ENCODE data around the gene ATE1.

Gene ATE1

DNA sequence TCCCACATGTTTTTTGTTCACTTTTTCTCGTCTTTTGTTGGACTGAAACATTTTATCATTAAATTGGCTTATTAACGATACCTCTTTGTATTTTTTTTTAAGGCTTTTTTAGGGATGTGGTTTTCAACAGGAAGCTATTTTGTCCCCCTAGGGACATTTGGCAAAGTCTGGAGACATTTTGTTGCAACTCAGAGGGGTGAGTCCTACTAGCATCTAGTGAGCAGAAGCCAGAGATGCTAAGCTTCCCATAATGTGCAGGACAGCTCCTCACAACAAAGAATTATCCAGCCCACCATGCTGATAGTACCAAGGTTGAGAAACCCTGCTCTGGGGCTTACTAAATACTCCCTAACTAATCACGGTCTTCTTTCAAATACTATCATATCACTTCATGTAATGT, 63.2 kb downstream of the ATE1 start:
- TF ChIP-seq SIN3A (IDR thresholded peaks at IDR 0.05; ENCODE audit: borderline replicate concordance, insufficient read depth, low read length): no peak
- TF ChIP-seq, protein P1, sequence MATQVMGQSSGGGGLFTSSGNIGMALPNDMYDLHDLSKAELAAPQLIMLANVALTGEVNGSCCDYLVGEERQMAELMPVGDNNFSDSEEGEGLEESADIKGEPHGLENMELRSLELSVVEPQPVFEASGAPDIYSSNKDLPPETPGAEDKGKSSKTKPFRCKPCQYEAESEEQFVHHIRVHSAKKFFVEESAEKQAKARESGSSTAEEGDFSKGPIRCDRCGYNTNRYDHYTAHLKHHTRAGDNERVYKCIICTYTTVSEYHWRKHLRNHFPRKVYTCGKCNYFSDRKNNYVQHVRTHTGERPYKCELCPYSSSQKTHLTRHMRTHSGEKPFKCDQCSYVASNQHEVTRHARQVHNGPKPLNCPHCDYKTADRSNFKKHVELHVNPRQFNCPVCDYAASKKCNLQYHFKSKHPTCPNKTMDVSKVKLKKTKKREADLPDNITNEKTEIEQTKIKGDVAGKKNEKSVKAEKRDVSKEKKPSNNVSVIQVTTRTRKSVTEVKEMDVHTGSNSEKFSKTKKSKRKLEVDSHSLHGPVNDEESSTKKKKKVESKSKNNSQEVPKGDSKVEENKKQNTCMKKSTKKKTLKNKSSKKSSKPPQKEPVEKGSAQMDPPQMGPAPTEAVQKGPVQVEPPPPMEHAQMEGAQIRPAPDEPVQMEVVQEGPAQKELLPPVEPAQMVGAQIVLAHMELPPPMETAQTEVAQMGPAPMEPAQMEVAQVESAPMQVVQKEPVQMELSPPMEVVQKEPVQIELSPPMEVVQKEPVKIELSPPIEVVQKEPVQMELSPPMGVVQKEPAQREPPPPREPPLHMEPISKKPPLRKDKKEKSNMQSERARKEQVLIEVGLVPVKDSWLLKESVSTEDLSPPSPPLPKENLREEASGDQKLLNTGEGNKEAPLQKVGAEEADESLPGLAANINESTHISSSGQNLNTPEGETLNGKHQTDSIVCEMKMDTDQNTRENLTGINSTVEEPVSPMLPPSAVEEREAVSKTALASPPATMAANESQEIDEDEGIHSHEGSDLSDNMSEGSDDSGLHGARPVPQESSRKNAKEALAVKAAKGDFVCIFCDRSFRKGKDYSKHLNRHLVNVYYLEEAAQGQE (IDR thresholded peaks at IDR 0.05; ENCODE audit: insufficient read depth in 1 of 2, low read depth in 2 of 2, low read length in 2 of 2): no peak
- TF ChIP-seq FOXP2 (optimal IDR thresholded peaks at IDR 0.05; ENCODE audit: borderline replicate concordance, extremely low read depth, extremely low read length, insufficient read depth): no peak
- TF ChIP-seq TAF1 (IDR thresholded peaks at IDR 0.05; ENCODE audit: borderline replicate concordance, insufficient read depth, low read length): no peak
- no peak for TF ChIP-seq POLR2AphosphoS5 (IDR thresholded peaks at IDR 0.05; ENCODE audit: low read depth, low read length)

DNA sequence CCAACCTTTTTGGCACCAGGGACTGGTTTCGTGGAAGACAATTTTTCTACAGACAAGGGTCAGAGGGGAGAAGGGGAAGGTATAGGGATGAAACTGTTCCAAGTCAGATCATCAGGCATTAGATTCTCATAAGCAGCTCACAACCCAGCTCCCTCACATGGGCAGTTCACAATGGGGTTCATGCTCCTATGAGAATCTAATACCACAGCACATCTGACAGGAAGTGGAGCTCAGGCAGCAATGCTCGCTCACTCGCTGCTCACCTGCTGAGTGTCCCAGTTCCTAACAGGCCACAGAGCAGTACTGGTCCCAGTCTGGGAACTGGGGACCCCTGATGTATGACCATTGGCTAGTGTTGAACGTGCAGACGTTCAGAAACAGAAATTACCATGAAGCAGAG, 63.7 kb downstream of the ATE1 start:
- TF ChIP-seq SIN3A (IDR thresholded peaks at IDR 0.05; ENCODE audit: borderline replicate concordance, insufficient read depth, low read length) (no peak), TAF1 (IDR thresholded peaks at IDR 0.05; ENCODE audit: borderline replicate concordance, insufficient read depth, low read length) (no peak), FOXP2 (optimal IDR thresholded peaks at IDR 0.05; ENCODE audit: borderline replicate concordance, extremely low read depth, extremely low read length, insufficient read depth) (no peak), POLR2AphosphoS5 (IDR thresholded peaks at IDR 0.05; ENCODE audit: low read depth, low read length) (no peak)
- TF ChIP-seq, protein P1 (IDR thresholded peaks at IDR 0.05; ENCODE audit: insufficient read depth in 1 of 2, low read depth in 2 of 2, low read length in 2 of 2): no peak

GRCh38 chr10:121862649-121863048, 65.2 kb downstream of the ATE1 start:
- TF ChIP-seq SIN3A (IDR thresholded peaks at IDR 0.05; ENCODE audit: borderline replicate concordance, insufficient read depth, low read length): no peak
- TF ChIP-seq TAF1 (IDR thresholded peaks at IDR 0.05; ENCODE audit: borderline replicate concordance, insufficient read depth, low read length): no peak
- TF ChIP-seq FOXP2 (optimal IDR thresholded peaks at IDR 0.05; ENCODE audit: borderline replicate concordance, extremely low read depth, extremely low read length, insufficient read depth): no peak
- no peak for TF ChIP-seq POLR2AphosphoS5 (IDR thresholded peaks at IDR 0.05; ENCODE audit: low read depth, low read length)
- TF ChIP-seq, protein P1 (IDR thresholded peaks at IDR 0.05; ENCODE audit: insufficient read depth in 1 of 2, low read depth in 2 of 2, low read length in 2 of 2): no peak

DNA sequence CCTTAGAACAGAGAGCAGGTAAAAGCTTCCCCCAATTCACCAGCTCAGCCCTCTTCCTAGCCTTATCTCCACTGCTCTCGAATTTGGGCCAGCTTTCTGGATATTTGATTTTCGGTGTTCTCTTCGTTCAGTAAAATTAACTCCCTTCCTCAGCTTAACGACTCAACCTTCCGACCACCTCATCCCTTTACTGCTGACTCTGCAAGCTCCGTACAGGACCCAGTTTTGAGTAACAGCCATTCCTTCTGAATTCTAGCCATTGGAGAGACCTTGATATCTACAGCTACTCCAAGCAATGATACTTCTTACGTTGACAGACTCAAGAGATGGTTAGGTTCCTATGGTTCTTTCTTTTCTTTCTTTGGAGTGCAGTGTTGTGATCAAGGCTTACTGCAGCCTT, 65.8 kb downstream of the ATE1 start:
- TF ChIP-seq FOXP2 (optimal IDR thresholded peaks at IDR 0.05; ENCODE audit: borderline replicate concordance, extremely low read depth, extremely low read length, insufficient read depth): no peak
- TF ChIP-seq, protein P1 (IDR thresholded peaks at IDR 0.05; ENCODE audit: insufficient read depth in 1 of 2, low read depth in 2 of 2, low read length in 2 of 2): no peak
- TF ChIP-seq SIN3A (IDR thresholded peaks at IDR 0.05; ENCODE audit: borderline replicate concordance, insufficient read depth, low read length): no peak
- TF ChIP-seq POLR2AphosphoS5 (IDR thresholded peaks at IDR 0.05; ENCODE audit: low read depth, low read length): no peak

- TF ChIP-seq POLR2AphosphoS5 (IDR thresholded peaks at IDR 0.05; ENCODE audit: low read depth, low read length) (no peak), TAF1 (IDR thresholded peaks at IDR 0.05; ENCODE audit: borderline replicate concordance, insufficient read depth, low read length) (no peak), SIN3A (IDR thresholded peaks at IDR 0.05; ENCODE audit: borderline replicate concordance, insufficient read depth, low read length) (no peak), FOXP2 (optimal IDR thresholded peaks at IDR 0.05; ENCODE audit: borderline replicate concordance, extremely low read depth, extremely low read length, insufficient read depth) (no peak)
- TF ChIP-seq, protein P1 (IDR thresholded peaks at IDR 0.05; ENCODE audit: insufficient read depth in 1 of 2, low read depth in 2 of 2, low read length in 2 of 2): no peak
These were observed 67.0 kb downstream of the ATE1 start for GRCh38 chr10:121860810-121861209.
